ENCODE data around the gene COMMD1.

COMMD1 gene

DNA sequence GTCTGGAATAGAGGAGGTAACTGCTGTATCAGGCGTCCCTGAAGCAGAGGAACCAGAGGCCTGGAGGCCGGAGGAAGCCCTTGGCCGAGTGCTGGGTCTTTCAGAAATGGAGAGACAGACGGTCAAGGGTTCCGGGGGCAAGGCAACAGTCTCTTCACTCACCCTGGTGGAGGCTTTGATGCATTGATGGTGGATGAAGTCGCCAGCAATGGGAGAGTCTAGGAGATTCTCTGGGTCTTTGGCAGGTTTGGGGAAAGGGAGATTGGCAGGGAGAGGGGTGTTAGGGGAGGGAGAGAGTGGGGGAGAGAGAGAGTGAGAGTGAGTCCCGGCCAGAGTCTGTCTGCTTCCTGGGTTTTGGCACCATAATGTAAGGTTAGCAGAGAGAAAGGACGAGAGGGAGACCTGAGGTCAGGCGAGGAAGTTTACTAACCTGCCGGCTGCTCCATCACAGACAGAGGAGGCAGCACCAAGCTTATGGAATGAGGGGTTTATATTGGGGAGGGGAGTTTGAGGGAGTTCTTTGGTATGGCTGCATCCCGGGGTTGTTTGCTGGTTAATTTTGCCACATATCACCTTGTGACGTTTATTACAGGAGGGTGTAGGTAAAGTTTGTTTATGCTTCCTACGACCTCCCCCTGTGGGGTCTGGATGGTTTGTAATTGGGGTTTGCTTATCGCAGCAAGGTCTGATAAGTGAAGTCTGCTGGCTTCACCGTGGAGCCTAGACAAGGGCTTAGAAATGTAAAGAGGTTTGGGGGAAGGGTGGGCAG lies 19.6 kb downstream of the COMMD1 start:
- DNase-seq (ENCODE audit: low read depth): no peak
- TF ChIP-seq, protein P1, sequence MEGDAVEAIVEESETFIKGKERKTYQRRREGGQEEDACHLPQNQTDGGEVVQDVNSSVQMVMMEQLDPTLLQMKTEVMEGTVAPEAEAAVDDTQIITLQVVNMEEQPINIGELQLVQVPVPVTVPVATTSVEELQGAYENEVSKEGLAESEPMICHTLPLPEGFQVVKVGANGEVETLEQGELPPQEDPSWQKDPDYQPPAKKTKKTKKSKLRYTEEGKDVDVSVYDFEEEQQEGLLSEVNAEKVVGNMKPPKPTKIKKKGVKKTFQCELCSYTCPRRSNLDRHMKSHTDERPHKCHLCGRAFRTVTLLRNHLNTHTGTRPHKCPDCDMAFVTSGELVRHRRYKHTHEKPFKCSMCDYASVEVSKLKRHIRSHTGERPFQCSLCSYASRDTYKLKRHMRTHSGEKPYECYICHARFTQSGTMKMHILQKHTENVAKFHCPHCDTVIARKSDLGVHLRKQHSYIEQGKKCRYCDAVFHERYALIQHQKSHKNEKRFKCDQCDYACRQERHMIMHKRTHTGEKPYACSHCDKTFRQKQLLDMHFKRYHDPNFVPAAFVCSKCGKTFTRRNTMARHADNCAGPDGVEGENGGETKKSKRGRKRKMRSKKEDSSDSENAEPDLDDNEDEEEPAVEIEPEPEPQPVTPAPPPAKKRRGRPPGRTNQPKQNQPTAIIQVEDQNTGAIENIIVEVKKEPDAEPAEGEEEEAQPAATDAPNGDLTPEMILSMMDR (IDR thresholded peaks at IDR 0.05; ENCODE audit: control insufficient read depth, insufficient read depth, low read depth, low read length, missing control alignments): no peak
- no peak overlapping the region for H3K4me3 ChIP-seq (ENCODE audit: control insufficient read depth, low read depth, low read length)

DNA sequence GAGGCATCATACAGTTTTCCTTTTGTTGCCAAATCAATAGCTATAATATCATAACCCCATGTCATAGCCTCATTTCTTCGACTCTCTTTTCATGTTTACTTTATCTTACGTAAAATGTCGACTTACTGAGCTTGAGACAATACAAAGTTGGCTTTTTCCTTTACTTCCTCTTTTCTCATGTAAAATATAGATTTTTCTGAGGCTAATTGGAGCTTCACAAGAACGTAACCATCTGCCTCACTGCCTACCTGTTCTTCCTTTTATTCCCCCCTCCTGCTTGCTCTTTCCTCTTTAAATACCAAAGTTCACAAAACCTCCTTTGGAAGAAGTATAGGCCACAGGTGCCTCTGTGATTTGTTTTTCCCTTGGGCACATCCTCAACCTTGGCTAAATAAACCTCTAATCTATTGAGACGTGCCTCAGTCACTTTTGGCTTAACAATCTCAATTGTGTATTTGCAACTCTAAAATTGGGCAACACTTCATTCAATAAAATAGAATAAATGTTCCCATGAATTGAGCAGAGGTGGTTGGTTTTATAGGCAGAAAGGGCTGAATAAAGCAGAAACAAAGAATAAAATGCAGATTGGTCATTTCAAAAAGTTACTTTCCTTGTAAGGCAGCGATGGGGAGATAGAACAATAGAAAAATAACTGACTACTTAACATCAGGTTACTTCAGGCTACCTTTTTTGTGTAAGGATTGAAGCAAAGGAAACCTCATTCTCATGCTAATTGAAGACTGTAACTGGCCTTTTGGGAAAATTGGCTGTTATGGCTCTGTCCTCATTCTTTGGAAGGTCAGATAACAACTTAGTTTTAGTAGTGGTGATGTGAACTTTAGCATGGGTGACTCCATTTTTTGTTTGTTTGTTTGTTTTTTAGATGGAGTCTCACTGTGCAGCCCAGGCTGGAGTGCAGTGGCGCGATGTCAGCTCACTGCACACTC lies 21.3 kb downstream of the COMMD1 start:
- TF ChIP-seq, protein P1 (IDR thresholded peaks at IDR 0.05; ENCODE audit: control insufficient read depth, insufficient read depth, low read depth, low read length, missing control alignments): no peak
- H3K4me3 ChIP-seq (ENCODE audit: control insufficient read depth, low read depth, low read length): no peak overlapping the region
- no peak for DNase-seq (ENCODE audit: low read depth)

DNA sequence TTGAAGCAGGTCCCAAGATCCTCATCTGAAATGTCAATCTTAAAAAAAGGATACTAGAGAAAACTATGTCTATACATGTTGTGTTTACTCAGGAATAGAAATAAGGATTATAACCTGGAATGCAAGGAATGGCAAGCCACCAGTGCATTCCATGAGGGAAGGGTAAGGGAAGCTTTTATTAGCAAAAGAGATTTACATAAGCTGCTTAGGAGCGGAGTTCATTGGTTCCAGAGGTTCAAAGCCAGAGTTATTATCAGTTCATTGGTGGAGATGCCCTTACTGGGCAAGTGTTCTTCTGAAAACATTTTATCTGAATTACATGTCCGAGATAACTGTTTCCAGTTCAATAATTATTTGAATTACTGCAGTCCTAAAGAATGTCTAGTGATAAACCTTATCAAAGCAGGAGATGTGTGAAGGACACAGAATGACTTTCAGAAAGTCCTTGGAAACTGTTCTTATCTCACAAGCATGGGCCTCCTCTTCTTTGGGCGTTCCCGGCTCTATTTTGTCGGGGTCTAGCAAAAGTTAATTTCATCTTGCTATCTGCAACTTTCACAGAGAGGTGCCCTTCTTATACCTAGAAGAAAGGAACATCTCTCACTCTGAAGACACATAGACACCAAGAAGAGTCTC lies 23.5 kb downstream of the COMMD1 start:
- no peak for DNase-seq (ENCODE audit: low read depth)
- TF ChIP-seq, protein P1 (IDR thresholded peaks at IDR 0.05; ENCODE audit: control insufficient read depth, insufficient read depth, low read depth, low read length, missing control alignments): no peak
- H3K4me3 ChIP-seq (ENCODE audit: control insufficient read depth, low read depth, low read length): no peak overlapping the region

DNA sequence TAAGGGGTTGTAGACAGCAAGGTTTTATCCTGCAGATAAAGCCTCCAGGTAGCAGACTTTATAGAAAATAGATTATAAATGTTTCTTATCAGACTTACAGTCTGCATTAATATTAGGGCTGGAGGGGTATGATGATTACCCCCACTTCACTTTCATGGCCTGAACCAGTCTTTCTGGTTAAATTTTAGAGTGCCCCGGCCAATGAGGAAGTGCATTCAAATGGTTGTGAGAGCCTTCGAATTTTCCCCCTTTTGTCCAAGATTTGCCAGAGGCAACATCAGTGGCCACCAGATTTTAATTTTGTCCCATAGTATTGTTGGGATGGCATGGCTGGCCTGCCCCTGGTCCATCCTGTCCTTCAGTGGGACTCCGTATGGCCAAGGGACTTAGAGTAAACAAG lies 31.6 kb downstream of the COMMD1 start:
- TF ChIP-seq, protein P1 (IDR thresholded peaks at IDR 0.05; ENCODE audit: control insufficient read depth, insufficient read depth, low read depth, low read length, missing control alignments): no peak
- H3K4me3 ChIP-seq (ENCODE audit: control insufficient read depth, low read depth, low read length): no peak overlapping the region
- DNase-seq (ENCODE audit: low read depth): no peak

DNA sequence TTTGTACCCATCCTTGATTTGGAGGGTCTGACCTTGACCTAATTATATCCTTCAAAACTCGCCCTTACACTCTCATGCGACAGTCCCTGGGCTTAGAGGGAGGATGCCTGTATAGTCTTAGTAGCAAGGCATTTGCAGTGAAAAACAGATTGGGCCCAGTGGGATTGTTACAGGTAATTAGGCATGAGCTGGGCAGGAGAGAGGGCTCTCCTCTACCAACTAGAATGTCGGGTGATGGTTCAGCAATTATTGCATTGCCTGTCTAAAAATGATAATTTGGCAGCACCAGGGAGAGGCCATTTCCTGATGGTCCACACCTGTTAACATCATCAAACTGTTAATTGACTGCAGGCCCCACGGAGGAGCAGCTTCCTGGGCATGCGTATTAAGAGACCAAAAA lies 32.4 kb downstream of the COMMD1 start:
- TF ChIP-seq, protein P1 (IDR thresholded peaks at IDR 0.05; ENCODE audit: control insufficient read depth, insufficient read depth, low read depth, low read length, missing control alignments): no peak
- H3K4me3 ChIP-seq (ENCODE audit: control insufficient read depth, low read depth, low read length): no peak overlapping the region
- DNase-seq (ENCODE audit: low read depth): no peak

DNA sequence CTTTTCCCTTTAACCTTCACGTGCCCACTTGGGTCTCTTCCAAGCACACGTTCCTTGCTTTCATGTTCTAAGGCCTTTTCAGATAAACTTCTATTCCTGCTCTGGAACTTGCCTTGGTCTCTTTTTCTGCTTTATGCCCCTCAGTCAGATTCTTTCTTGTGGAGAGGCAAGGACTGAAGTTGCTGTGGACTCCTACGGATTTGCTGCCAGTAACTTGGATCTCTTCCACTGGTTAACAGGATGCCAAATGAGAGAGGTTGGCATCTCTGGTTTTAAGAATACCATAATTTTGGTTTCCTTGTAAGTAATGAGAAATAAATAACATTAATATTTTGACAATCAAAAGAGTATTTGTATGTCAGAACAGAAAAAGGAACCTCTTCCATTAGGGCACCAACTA lies 33.0 kb downstream of the COMMD1 start:
- TF ChIP-seq, protein P1 (IDR thresholded peaks at IDR 0.05; ENCODE audit: control insufficient read depth, insufficient read depth, low read depth, low read length, missing control alignments): no peak
- no peak for DNase-seq (ENCODE audit: low read depth)
- no peak overlapping the region for H3K4me3 ChIP-seq (ENCODE audit: control insufficient read depth, low read depth, low read length)
